HL-60/S4 treated with phorbol 12-myristate 13-acetate at 8.2 ng/mL for 4 days and 3 days (cell line): ENCODE measurements around the gene SLCO1C1.

Experiments
- in situ Hi-C: fragments of 300-500 bp; cut with MboI; formaldehyde crosslinking; loops from 2 replicates; pipeline ENCODE4 v1.15.0; 2022; ENCODE audit warnings: low sequenced_read_pairs

SLCO1C1 gene

DNA sequence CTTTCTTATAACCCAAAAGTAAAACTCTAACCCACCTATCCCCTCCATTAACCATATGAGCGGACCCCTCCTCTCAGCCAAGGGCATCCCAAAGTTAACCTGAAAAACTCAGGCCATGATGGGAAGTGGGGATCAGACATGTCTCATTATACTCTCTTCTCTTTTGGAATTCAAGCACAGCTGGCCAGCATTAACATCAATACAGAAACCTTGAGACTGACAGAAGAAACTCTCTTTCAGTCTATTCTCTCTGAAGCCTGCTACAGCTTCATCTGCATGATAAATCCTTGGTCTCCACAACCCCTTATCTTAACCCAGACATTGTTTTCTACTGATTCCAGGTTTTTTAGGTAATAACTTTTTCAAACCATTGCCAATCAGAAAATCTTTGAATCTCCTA, 97.8 kb downstream of the SLCO1C1 start:
- in situ Hi-C loops, result no loop called here

- in situ Hi-C loops, result no loop called here
These were observed 103.4 kb downstream of the SLCO1C1 start for GRCh38 chr12:20798554-20798953.

- in situ Hi-C loops, result no loop called here
These were observed 105.0 kb downstream of the SLCO1C1 start for GRCh38 chr12:20800160-20800559.

DNA sequence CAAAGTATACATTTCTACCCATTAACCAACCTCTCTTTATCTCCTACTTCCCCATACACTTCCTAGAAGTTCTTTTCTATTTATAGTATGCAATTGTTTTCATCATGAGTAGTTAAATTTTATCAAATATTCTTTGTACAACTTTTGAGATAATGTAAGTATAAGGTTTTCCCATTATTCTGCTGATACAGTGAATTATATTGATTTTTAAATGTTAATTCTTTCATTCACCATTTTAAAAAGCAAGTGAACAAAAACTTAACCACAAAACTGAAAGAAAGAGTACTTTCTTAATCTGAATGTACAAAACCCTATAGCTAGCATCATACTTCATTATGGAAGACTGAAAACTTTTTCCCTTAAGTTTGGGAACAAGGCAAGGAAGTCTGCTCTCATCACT, 105.9 kb downstream of the SLCO1C1 start:
- in situ Hi-C loops, result no loop called here
